ENCODE results near the gene TBX1. TPM values are rescaled to one million over a fixed set of nuclear protein-coding genes. Genes with fewer than 3 reads are reported as not detected.

Gene TBX1
- total RNA-seq, 2 donors from 2014 or later, result 11.0 to 20.2 TPM

- intact Hi-C loops (cut with DNase I), result no loop called here
- H3K9me3 ChIP-seq, result no peaks in the 10 kb centered on the region
- H3K4me1 ChIP-seq (replicated peaks), result peaks cover 5% of the 10 kb centered on the region
- DNase-seq (ENCODE audit: low spot score), result no peak
- H3K27me3 ChIP-seq (replicated peaks; ENCODE audit: insufficient read depth), result no peaks in the 10 kb centered on the region
- TF ChIP-seq, protein P1, sequence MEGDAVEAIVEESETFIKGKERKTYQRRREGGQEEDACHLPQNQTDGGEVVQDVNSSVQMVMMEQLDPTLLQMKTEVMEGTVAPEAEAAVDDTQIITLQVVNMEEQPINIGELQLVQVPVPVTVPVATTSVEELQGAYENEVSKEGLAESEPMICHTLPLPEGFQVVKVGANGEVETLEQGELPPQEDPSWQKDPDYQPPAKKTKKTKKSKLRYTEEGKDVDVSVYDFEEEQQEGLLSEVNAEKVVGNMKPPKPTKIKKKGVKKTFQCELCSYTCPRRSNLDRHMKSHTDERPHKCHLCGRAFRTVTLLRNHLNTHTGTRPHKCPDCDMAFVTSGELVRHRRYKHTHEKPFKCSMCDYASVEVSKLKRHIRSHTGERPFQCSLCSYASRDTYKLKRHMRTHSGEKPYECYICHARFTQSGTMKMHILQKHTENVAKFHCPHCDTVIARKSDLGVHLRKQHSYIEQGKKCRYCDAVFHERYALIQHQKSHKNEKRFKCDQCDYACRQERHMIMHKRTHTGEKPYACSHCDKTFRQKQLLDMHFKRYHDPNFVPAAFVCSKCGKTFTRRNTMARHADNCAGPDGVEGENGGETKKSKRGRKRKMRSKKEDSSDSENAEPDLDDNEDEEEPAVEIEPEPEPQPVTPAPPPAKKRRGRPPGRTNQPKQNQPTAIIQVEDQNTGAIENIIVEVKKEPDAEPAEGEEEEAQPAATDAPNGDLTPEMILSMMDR (IDR thresholded peaks at IDR 0.05), result no peak
- TF ChIP-seq POLR2AphosphoS5 (IDR thresholded peaks at IDR 0.05) (no peak), POLR2A (IDR thresholded peaks at IDR 0.05) (no peak)
- no peaks in the 10 kb centered on the region for H3K36me3 ChIP-seq
- WGBS, result 72% methylated on average over 4 of the region's 4 CpGs
- H3K27ac ChIP-seq, result no peak overlapping the region
- H3K4me3 ChIP-seq, result peak overlapping the region in 1 of 2 donors; percentile 66
Measured at GRCh38 chr22:19715188-19715930, 45.2 kb upstream of the TBX1 start.

- intact Hi-C loops (cut with DNase I), result no loop called here
- WGBS, result 92% methylated on average over 10 of the region's 11 CpGs
- Histone ChIP-seq H3K4me3 (no peak overlapping the region), H3K36me3 (no peaks in the 10 kb centered on the region), H3K4me1 (replicated peaks) (peaks cover 5% of the 10 kb centered on the region), H3K27me3 (replicated peaks; ENCODE audit: insufficient read depth) (no peaks in the 10 kb centered on the region), H3K9me3 (no peaks in the 10 kb centered on the region), H3K27ac (no peak overlapping the region)
- TF ChIP-seq POLR2AphosphoS5 (IDR thresholded peaks at IDR 0.05) (no peak), POLR2A (IDR thresholded peaks at IDR 0.05) (no peak)
- TF ChIP-seq, protein P1 (IDR thresholded peaks at IDR 0.05), result no peak
- no peak for DNase-seq (ENCODE audit: low spot score)
Measured at GRCh38 chr22:19716041-19716828, 44.3 kb upstream of the TBX1 start.

DNA sequence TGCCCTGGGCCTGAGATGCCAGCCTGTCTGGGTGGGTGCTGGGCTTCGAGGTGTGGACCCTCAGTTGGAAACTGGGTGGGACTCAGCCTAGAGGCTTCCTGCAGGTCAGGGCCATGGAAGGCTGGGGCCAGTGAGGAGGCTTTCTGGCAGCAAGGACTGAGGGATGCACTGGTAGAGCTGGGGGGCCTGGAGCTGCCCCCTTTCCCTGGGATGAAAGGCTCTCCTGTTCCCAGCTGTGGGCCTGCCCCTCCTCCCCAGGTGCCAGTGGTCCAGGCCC lies 43.8 kb upstream of the TBX1 start:
- no peak overlapping the region for H3K27ac ChIP-seq
- H3K36me3 ChIP-seq, result no peaks in the 10 kb centered on the region
- DNase-seq (ENCODE audit: low spot score), result no peak
- no peak overlapping the region for H3K4me3 ChIP-seq
- no peaks in the 10 kb centered on the region for H3K9me3 ChIP-seq
- TF ChIP-seq, protein P1 (IDR thresholded peaks at IDR 0.05), result no peak
- TF ChIP-seq POLR2AphosphoS5 (IDR thresholded peaks at IDR 0.05) (no peak), POLR2A (IDR thresholded peaks at IDR 0.05) (no peak)
- no peaks in the 10 kb centered on the region for H3K27me3 ChIP-seq (replicated peaks; ENCODE audit: insufficient read depth)
- 100% methylated on average over 1 of the region's 1 CpG for WGBS
- intact Hi-C loops (cut with DNase I), result no loop called here
- peaks cover 5% of the 10 kb centered on the region for H3K4me1 ChIP-seq (replicated peaks)

GRCh38 chr22:19717181-19717580 lies 43.4 kb upstream of the TBX1 start:
- H3K4me3 ChIP-seq, result no peak overlapping the region

More at GRCh38 chr22:19717181-19717580, 43.4 kb upstream of the TBX1 start:
- no peaks in the 10 kb centered on the region for H3K27me3 ChIP-seq (replicated peaks; ENCODE audit: insufficient read depth)
- H3K27ac ChIP-seq, result no peak overlapping the region
- no peaks in the 10 kb centered on the region for H3K9me3 ChIP-seq
- peaks cover 5% of the 10 kb centered on the region for H3K4me1 ChIP-seq (replicated peaks)
- DNase-seq (ENCODE audit: low spot score), result no peak
- WGBS, result 84% methylated on average over 7 of the region's 9 CpGs
- intact Hi-C loops (cut with DNase I), result no loop called here
- H3K36me3 ChIP-seq, result no peaks in the 10 kb centered on the region
- no peak for TF ChIP-seq POLR2A (IDR thresholded peaks at IDR 0.05)
- no peak for TF ChIP-seq POLR2AphosphoS5 (IDR thresholded peaks at IDR 0.05)
- TF ChIP-seq, protein P1 (IDR thresholded peaks at IDR 0.05), result no peak

All from prostate gland (tissue), 2 donors.